IMR-90 (cell line): ENCODE data around the gene CTCFL. TPM values are rescaled to one million over a fixed set of nuclear protein-coding genes. Genes with fewer than 3 reads are reported as not detected.

Source experiments
- ATAC-seq: fragments of 200-7000 bp; cut with Tn5 transposase; 2 replicates; pipeline ENCODE4 v1.9.1; 2020; ENCODE audit warnings: low read depth, mild to moderate bottlenecking, moderate library complexity
- BruUV-seq: library from RNA; stranded (reverse); fragments of 400-500 nt; replicated peaks from 2 replicates; lab custom pipeline; 2021; lab: Mats Ljungman, UMichigan
- CTCF ChIA-PET: fragments of 300-600 bp; formaldehyde crosslinking; extraction: SDS; loops from one replicate; lab custom pipeline; 2021; ENCODE audit warnings: antibody characterized with exemption; lab: Yijun Ruan, JAX
- POLR2A ChIA-PET: fragments of 300-600 bp; sonication (Branson Sonifier 250); formaldehyde crosslinking; loops from one replicate; lab custom pipeline; 2022; ENCODE audit warnings: antibody characterized with exemption; ENCODE audit not compliant: unreplicated experiment; lab: Charles Lee
- DNase-seq: peaks from one replicate; pipeline ENCODE4 v3.0.0; 2013
- H2AFZ ChIP-seq: replicated peaks from 2 replicates; pipeline ENCODE3; 2013; ENCODE audit warnings: low read length, mild to moderate bottlenecking; ENCODE audit not compliant: poor library complexity
- H2AK5ac ChIP-seq: 2 replicates; pipeline ENCODE4 v1.6.1; 2013; ENCODE audit warnings: low read depth, low read length, inconsistent platforms
- H2AK9ac ChIP-seq: replicated peaks from 2 replicates; pipeline ENCODE3; 2013; ENCODE audit warnings: mild to moderate bottlenecking, low read depth, low read length, moderate library complexity; ENCODE audit not compliant: poor library complexity
- H2BK120ac ChIP-seq: 2 replicates; pipeline ENCODE4 v1.6.1; 2013; ENCODE audit warnings: low read depth, low read length, inconsistent platforms
- H2BK15ac ChIP-seq: 3 replicates; pipeline ENCODE4 v1.6.1; 2013; ENCODE audit warnings: low read depth, low read length, inconsistent platforms
- H2BK20ac ChIP-seq: 2 replicates; pipeline ENCODE4 v1.6.1; 2013; ENCODE audit warnings: low read depth, mild to moderate bottlenecking, inconsistent platforms, low read length, moderate library complexity
- H2BK5ac ChIP-seq: 2 replicates; pipeline ENCODE4 v1.6.1; 2013; ENCODE audit warnings: mild to moderate bottlenecking, low read depth, low read length, inconsistent platforms; ENCODE audit not compliant: poor library complexity, severe bottlenecking
- H3K14ac ChIP-seq: replicated peaks from 2 replicates; pipeline ENCODE4 v1.6.1; 2013; ENCODE audit warnings: low read depth, low read length, inconsistent platforms
- H3K18ac ChIP-seq: 2 replicates; pipeline ENCODE4 v1.6.1; 2013; ENCODE audit warnings: low read depth, low read length, control low read depth
- H3K23ac ChIP-seq: 2 replicates; pipeline ENCODE4 v1.6.1; 2013; ENCODE audit warnings: low read depth, low read length, inconsistent platforms
- H3K27ac ChIP-seq: 2 replicates; pipeline ENCODE4 v1.5.1; 2013; ENCODE audit warnings: mild to moderate bottlenecking, control low read depth, low read length; ENCODE audit not compliant: insufficient read depth
- H3K27me3 ChIP-seq: 2 replicates; pipeline ENCODE4 v1.6.1; 2013; ENCODE audit warnings: low read length; ENCODE audit not compliant: control insufficient read depth, insufficient read depth
- H3K36me3 ChIP-seq: 2 replicates; pipeline ENCODE4 v1.6.1; 2013; ENCODE audit warnings: low read length, mixed read lengths; ENCODE audit not compliant: control insufficient read depth, insufficient read depth
- H3K4ac ChIP-seq: 2 replicates; pipeline ENCODE4 v1.6.1; 2013; ENCODE audit warnings: low read depth, low read length, inconsistent platforms
- H3K4me1 ChIP-seq: 2 replicates; pipeline ENCODE4 v1.6.1; 2013; ENCODE audit warnings: low read length, mixed read lengths; ENCODE audit not compliant: control insufficient read depth, insufficient read depth
- H3K4me2 ChIP-seq: 2 replicates; pipeline ENCODE4 v1.6.1; 2013; ENCODE audit warnings: low read depth, mild to moderate bottlenecking, control low read depth, low read length, moderate library complexity
- H3K4me3 ChIP-seq: 2 replicates; pipeline ENCODE4 v1.5.1; 2013; ENCODE audit warnings: low read depth, mild to moderate bottlenecking, control low read depth, low read length, moderate library complexity; ENCODE audit not compliant: insufficient read depth
- H3K56ac ChIP-seq: 2 replicates; pipeline ENCODE4 v1.6.1; 2013; ENCODE audit warnings: low read length, inconsistent platforms; ENCODE audit not compliant: insufficient read depth; ENCODE audit errors: extremely low read depth
- H3K79me1 ChIP-seq, 2 experiments: 2 replicates each; pipeline ENCODE4 v1.6.1; 2013; ENCODE audit warnings: low read length in 2 of 2, inconsistent platforms in 1 of 2, low read depth in 1 of 2
- H3K9ac ChIP-seq: 2 replicates; pipeline ENCODE4 v1.6.1; 2013; ENCODE audit warnings: low read depth, low read length, control low read depth
- H3K9me1 ChIP-seq: 2 replicates; pipeline ENCODE4 v1.6.1; 2013; ENCODE audit warnings: low read length, inconsistent platforms; ENCODE audit not compliant: insufficient read depth
- H3K9me3 ChIP-seq: 2 replicates; pipeline ENCODE4 v1.6.1; 2013; ENCODE audit warnings: low read length; ENCODE audit not compliant: control insufficient read depth, insufficient read depth
- H4K20me1 ChIP-seq: 2 replicates; pipeline ENCODE4 v1.6.1; 2013; ENCODE audit warnings: low read length, inconsistent platforms; ENCODE audit not compliant: insufficient read depth
- H4K5ac ChIP-seq: 2 replicates; pipeline ENCODE4 v1.6.1; 2013; ENCODE audit warnings: mild to moderate bottlenecking, low read depth, low read length, control low read depth
- H4K8ac ChIP-seq, 2 experiments: 2 replicates each; pipeline ENCODE4 v1.6.1; 2013; ENCODE audit warnings: low read depth in 2 of 2, low read length in 2 of 2, control low read depth in 1 of 2, inconsistent platforms in 1 of 2
- H4K91ac ChIP-seq: 2 replicates; pipeline ENCODE4 v1.6.1; 2013; ENCODE audit warnings: low read depth, low read length, inconsistent platforms; ENCODE audit not compliant: insufficient read depth
- BHLHE40 ChIP-seq: fragments of 150-350 bp; IDR thresholded peaks from 2 replicates; pipeline ENCODE4 v1.6.1; 2016; ENCODE audit warnings: mild to moderate bottlenecking, low read depth, low read length
- CEBPB ChIP-seq: IDR thresholded peaks from 2 replicates; pipeline ENCODE4 v1.6.1; 2012; ENCODE audit warnings: low read depth, low read length, improper control_type of control experiment
- CHD1 ChIP-seq: IDR thresholded peaks from 2 replicates; pipeline ENCODE4 v1.6.1; 2012; ENCODE audit warnings: low read depth, low read length, improper control_type of control experiment
- CTCF ChIP-seq: conservative IDR thresholded peaks from 2 replicates; pipeline ENCODE4 v1.5.1; 2012; ENCODE audit warnings: mild to moderate bottlenecking, low read depth, low read length, improper control_type of control experiment
- ELK1 ChIP-seq: fragments of 150-350 bp; IDR thresholded peaks from 2 replicates; pipeline ENCODE4 v1.6.1; 2016; ENCODE audit warnings: low read depth, mild to moderate bottlenecking, low read length, moderate library complexity, borderline replicate concordance
- FOS ChIP-seq: fragments of 150-350 bp; IDR thresholded peaks from 2 replicates; pipeline ENCODE4 v1.6.1; 2016; ENCODE audit warnings: low read depth, low read length
- MAFK ChIP-seq: IDR thresholded peaks from 2 replicates; pipeline ENCODE4 v1.6.1; 2012; ENCODE audit warnings: low read depth, low read length, improper control_type of control experiment
- MAZ ChIP-seq: IDR thresholded peaks from 2 replicates; pipeline ENCODE4 v1.6.1; 2012; ENCODE audit warnings: low read depth, mild to moderate bottlenecking, low read length, improper control_type of control experiment, moderate library complexity, borderline replicate concordance
- MXI1 ChIP-seq: IDR thresholded peaks from 2 replicates; pipeline ENCODE4 v1.6.1; 2012; ENCODE audit warnings: low read depth, mild to moderate bottlenecking, low read length, moderate library complexity, borderline replicate concordance
- NFE2L2 ChIP-seq: fragments of 150-350 bp; IDR thresholded peaks from 2 replicates; pipeline ENCODE4 v1.6.1; 2016; ENCODE audit warnings: low read depth, mild to moderate bottlenecking, low read length
- POLR2A ChIP-seq: IDR thresholded peaks from 2 replicates; pipeline ENCODE4 v1.6.1; 2012; ENCODE audit warnings: mild to moderate bottlenecking, low read depth, low read length
- RAD21 ChIP-seq: IDR thresholded peaks from 2 replicates; pipeline ENCODE4 v1.6.1; 2012; ENCODE audit warnings: low read length, improper control_type of control experiment
- RCOR1 ChIP-seq: IDR thresholded peaks from 2 replicates; pipeline ENCODE4 v1.6.1; 2012; ENCODE audit warnings: mild to moderate bottlenecking, low read length, improper control_type of control experiment; ENCODE audit not compliant: insufficient replicate concordance
- RFX5 ChIP-seq: IDR thresholded peaks from 2 replicates; pipeline ENCODE4 v1.8.0; 2012; ENCODE audit warnings: low read depth, mild to moderate bottlenecking, low read length, moderate library complexity
- SMC3 ChIP-seq: fragments of 150-350 bp; IDR thresholded peaks from 2 replicates; pipeline ENCODE4 v1.6.1; 2016; ENCODE audit warnings: low read depth, mild to moderate bottlenecking, antibody characterized with exemption, low read length, moderate library complexity
- USF2 ChIP-seq: fragments of 150-350 bp; IDR thresholded peaks from 2 replicates; pipeline ENCODE4 v1.6.1; 2017; ENCODE audit warnings: mild to moderate bottlenecking, antibody characterized with exemption, low read length, low read depth
- WGBS, 2 experiments: methylation state at CpG; one replicate each; pipeline versions ENCODE4 v1.1.5 to v1.1.7; 2013; ENCODE audit warnings: missing lambda C conversion rate in 2 of 2; ENCODE audit not compliant: insufficient read length in 1 of 2; ENCODE audit errors: extremely low coverage in 2 of 2; 5-methylcytosine and 5-hydroxymethylcytosine counted together
- dilution Hi-C: fragments of 300-500 bp; cut with HindIII; formaldehyde crosslinking; loops from one replicate; pipeline ENCODE4 v1.14.3; 2018; ENCODE audit warnings: low sequenced_read_pairs; ENCODE audit not compliant: unreplicated experiment
- in situ Hi-C: fragments of 300-500 bp; cut with MboI; formaldehyde crosslinking; loops from 3 replicates; pipeline ENCODE4 v1.14.3; 2019; ENCODE audit warnings: low sequenced_read_pairs, inconsistent platforms, mixed read lengths
- intact Hi-C: fragments of 100-400 bp; cut with micrococcal nuclease; formaldehyde crosslinking; loops from 2 replicates; pipeline ENCODE4 v1.10.0; 2022
- polyA plus RNA-seq, 3 experiments: library from polyadenylated mRNA; depleted of rRNA; stranded (reverse); fragments of >200 nt; gene quantifications; 2 replicates each; pipeline ENCODE4 v1.2.3, GENCODE V29; 2012; ENCODE audit warnings: low replicate concordance in 1 of 3
- total RNA-seq: library from RNA; depleted of rRNA; stranded (reverse); fragments of >200 nt; gene quantifications from 2 replicates; pipeline ENCODE4 v1.2.3, GENCODE V29; 2012

CTCFL gene
- total and polyA plus RNA-seq, 2 of the 4 experiments (the other 2 are of a cell fraction): not detected

- dilution Hi-C loops: no loop called here
- no peak for DNase-seq
- no peak overlapping the region for H2BK15ac ChIP-seq
Observed at GRCh38 chr20:57525328-57526086, 567 bp upstream of the CTCFL start.

More at GRCh38 chr20:57525328-57526086, 567 bp upstream of the CTCFL start:
- Histone ChIP-seq H3K14ac (no peak overlapping the region), H3K4me3 (no peak overlapping the region), H3K4me2 (no peak overlapping the region), H3K4ac (no peak overlapping the region), H2AFZ (no peak overlapping the region), H4K20me1 (no peaks in the 10 kb centered on the region), H2BK5ac (no peak overlapping the region), H3K9me1 (no peaks in the 10 kb centered on the region), H2AK9ac (no peak overlapping the region), H4K8ac (no peak overlapping the region), H3K56ac (no peak overlapping the region), H2BK20ac (no peak overlapping the region), H3K9ac (no peak overlapping the region), H2BK120ac (no peak overlapping the region), H3K4me1 (no peaks in the 10 kb centered on the region), H3K27me3 (peaks cover 7% of the 10 kb centered on the region), H3K9me3 (no peaks in the 10 kb centered on the region), H3K18ac (no peak overlapping the region), H3K27ac (no peak overlapping the region), H4K91ac (no peak overlapping the region), H3K36me3 (no peaks in the 10 kb centered on the region), H3K23ac (no peak overlapping the region), H4K5ac (no peak overlapping the region), H2AK5ac (no peak overlapping the region), H3K79me1 (no peaks in the 10 kb centered on the region)
- TF ChIP-seq ELK1 (no peak), POLR2A (no peak), FOS (no peak), CEBPB (no peak), NFE2L2 (no peak), RAD21 (no peak), SMC3 (no peak), RFX5 (no peak), RCOR1 (no peak), MAZ (no peak), CTCF (no peak), CHD1 (no peak), MXI1 (no peak), BHLHE40 (no peak), MAFK (no peak), USF2 (no peak)
- no CpG with 5 or more reads among the region's 10 CpGs for WGBS, 2 experiments
- BruUV-seq: no TSS peak
- ChIA-PET POLR2A (no interaction called here), CTCF (no interaction called here)
- in situ Hi-C loops: no loop called here
- intact Hi-C loops: no loop called here
- no peak for ATAC-seq
